GM23338 (cell line): ENCODE measurements around the gene TJP2. TPM values are rescaled to one million over a fixed set of nuclear protein-coding genes. Genes with fewer than 3 reads are reported as not detected.

ENCODE experiments used
- CREB1 ChIP-seq: fragments of 250-450 bp; sonication (Bioruptor Pico); IDR thresholded peaks from 2 replicates; pipeline ENCODE4 v1.5.0; 2020; ENCODE audit warnings: low read depth, mild to moderate bottlenecking, moderate library complexity
- EZH2phosphoT487 ChIP-seq: fragments of 200-600 bp; sonication (generic); IDR thresholded peaks from one replicate; pipeline ENCODE4 v1.8.1; 2018; ENCODE audit warnings: antibody characterized with exemption; ENCODE audit not compliant: unreplicated experiment
- NANOG ChIP-seq: IDR thresholded peaks from 2 replicates; pipeline ENCODE4 v1.6.1; 2016; ENCODE audit warnings: antibody characterized with exemption, borderline replicate concordance
- POLR2AphosphoS5 ChIP-seq: IDR thresholded peaks from 2 replicates; pipeline ENCODE4 v1.6.1; 2016; ENCODE audit warnings: antibody characterized with exemption, low read depth
- REST ChIP-seq: IDR thresholded peaks from one replicate; pipeline ENCODE4 v1.6.1; 2018; ENCODE audit warnings: antibody characterized with exemption; ENCODE audit not compliant: unreplicated experiment
- STAT1 ChIP-seq: IDR thresholded peaks from one replicate; pipeline ENCODE4 v1.6.1; 2016; ENCODE audit warnings: antibody characterized with exemption; ENCODE audit not compliant: unreplicated experiment
- ZNF462 ChIP-seq: fragments of 250-450 bp; sonication (Bioruptor Pico); IDR thresholded peaks from 2 replicates; pipeline ENCODE4 v1.5.0; 2020; ENCODE audit warnings: mild to moderate bottlenecking, moderate library complexity
- polyA plus RNA-seq: library from polyadenylated mRNA; unstranded; fragments of >200 nt; fragmentation: Nextera tagmentation; extraction: Ambion mirVana; gene quantifications from 2 replicates; pipeline ENCODE4 v1.2.1, GENCODE V29; 2016
- total RNA-seq: library from RNA; depleted of rRNA; stranded (reverse); fragments of >200 nt; shearing (Covaris generic); gene quantifications from 2 replicates; pipeline ENCODE4 v1.2.3, GENCODE V29; 2014

The TJP2 gene
- total and polyA plus RNA-seq, 2 experiments from 2014 or later: 37.6 to 234 TPM

- TF ChIP-seq ZNF462 (CRISPR knock-in tag): no peak
- TF ChIP-seq REST: no peak
- TF ChIP-seq STAT1: no peak
- TF ChIP-seq EZH2phosphoT487: no peak
- TF ChIP-seq POLR2AphosphoS5: no peak
- no peak for TF ChIP-seq NANOG
- no peak for TF ChIP-seq CREB1 (CRISPR knock-in tag)
Observed at GRCh38 chr9:69170231-69170630, 3.8 kb upstream of the TJP2 start (continued).
